ENCODE data around the gene RFC2.
"Not testable (repeated sequence)": the region's sequence is repeated elsewhere in the genome, so short reads cannot be mapped to it uniquely, and the experiment has no call there.

The RFC2 gene

GRCh38 chr7:74252893-74253292 is 1.3 kb downstream of the RFC2 start:
- no peak for DNase-seq (ENCODE audit: low spot score)

DNA sequence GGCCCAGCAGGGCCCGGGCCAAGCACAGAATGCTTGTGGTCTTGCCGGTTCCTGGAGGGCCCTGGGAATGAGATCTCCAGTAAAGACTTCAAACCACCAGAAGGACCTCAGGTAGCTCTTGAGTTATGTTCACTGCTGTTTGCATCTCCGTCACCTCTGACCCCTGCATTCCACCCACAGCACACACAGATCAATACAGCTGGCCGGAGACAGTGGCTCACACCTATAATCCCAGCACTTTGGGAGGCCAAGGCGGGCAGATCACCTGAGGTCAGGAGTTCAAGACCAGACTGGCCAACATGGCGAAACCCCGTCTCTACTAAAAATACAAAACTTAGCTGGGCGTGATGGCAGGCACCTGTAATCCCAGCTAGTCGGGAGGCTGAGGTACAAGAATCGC is 5.1 kb downstream of the RFC2 start:
- DNase-seq (ENCODE audit: low spot score), result not testable (repeated sequence)

GRCh38 chr7:74248156-74248555 is 6.0 kb downstream of the RFC2 start:
- no peak for DNase-seq (ENCODE audit: low spot score)

- DNase-seq (ENCODE audit: low spot score), result no peak
These were observed 7.7 kb downstream of the RFC2 start for GRCh38 chr7:74246497-74246896.

GRCh38 chr7:74242122-74242443 is 12.1 kb downstream of the RFC2 start:
- no peak for DNase-seq (ENCODE audit: low spot score)

- DNase-seq (ENCODE audit: low spot score), result no peak
These were observed 13.7 kb downstream of the RFC2 start for GRCh38 chr7:74240482-74240881.

GRCh38 chr7:74236284-74236683 is 17.9 kb downstream of the RFC2 start:
- DNase-seq (ENCODE audit: low spot score), result no peak

- no peak for DNase-seq (ENCODE audit: low spot score)
These were observed 18.5 kb downstream of the RFC2 start for GRCh38 chr7:74235518-74236268.

DNA sequence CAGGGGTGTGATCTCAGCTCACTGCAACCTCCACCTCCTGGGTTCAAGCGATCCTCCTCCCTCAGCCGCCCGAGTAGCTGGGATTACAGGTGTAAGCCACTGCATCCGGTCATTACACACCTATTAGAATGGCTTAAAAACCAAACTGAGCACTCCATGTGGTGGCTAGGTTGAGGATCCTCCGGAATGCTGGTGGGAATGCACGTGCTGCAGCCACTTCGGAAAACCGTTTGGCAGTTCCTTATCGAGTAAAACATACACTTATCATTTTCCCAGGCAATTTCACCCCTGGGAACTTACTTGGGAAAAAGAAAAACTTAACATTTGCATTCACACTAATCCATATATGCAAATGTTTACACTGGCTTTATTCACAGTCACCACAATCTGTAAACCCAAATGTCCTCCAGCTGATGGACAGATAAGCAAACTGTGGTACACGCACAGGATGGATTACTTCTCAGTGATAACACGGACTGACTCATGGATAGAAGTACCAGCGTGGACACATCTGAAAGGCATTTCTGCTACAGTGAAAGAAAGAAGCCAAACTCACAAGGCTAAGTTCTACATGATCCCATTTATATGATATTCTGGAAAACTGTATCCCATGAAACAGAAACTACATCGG is 20.4 kb downstream of the RFC2 start:
- no peak for DNase-seq (ENCODE audit: low spot score)

GRCh38 chr7:74231232-74231590 is 23.0 kb downstream of the RFC2 start:
- no peak for DNase-seq (ENCODE audit: low spot score)

DNA sequence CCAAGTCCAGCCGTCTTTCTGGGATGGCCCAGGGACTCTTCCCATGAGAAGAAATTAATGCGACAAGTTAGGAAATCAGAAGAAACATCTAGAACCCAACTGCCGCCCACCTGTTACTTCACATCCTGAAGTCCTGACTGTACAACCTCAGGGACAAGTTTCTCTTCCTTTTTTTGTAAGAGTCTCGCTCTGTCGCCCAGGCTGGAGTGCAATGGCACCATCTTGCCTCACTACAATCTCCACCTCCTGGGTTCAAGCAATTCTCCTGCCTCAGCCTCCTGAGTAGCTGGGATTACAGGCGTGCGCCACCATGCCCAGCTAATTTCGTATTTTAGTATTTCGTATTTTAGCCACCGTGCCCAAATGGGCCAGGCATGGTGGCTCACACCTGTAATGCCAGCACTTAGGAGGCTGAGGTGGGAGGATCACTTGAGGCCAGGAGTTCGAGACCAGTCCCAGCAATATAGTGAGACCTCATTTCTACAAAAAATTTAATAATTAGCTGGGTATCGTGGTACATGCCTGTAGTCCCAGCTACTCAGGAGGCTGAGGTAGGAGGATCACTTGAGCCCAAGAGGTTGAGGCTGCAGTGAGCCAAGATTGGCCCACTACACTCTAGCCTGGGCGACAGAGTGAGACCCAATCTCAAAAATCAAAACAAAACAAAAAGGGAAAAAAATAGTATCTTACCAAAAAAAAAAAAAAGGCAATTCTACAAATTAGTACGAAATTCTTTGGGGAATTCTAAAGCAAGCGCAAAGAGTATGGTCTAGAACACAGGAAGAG is 23.6 kb downstream of the RFC2 start:
- no peak for DNase-seq (ENCODE audit: low spot score)

- no peak for DNase-seq (ENCODE audit: low spot score)
These were observed 25.0 kb downstream of the RFC2 start for GRCh38 chr7:74228951-74229900.

DNA sequence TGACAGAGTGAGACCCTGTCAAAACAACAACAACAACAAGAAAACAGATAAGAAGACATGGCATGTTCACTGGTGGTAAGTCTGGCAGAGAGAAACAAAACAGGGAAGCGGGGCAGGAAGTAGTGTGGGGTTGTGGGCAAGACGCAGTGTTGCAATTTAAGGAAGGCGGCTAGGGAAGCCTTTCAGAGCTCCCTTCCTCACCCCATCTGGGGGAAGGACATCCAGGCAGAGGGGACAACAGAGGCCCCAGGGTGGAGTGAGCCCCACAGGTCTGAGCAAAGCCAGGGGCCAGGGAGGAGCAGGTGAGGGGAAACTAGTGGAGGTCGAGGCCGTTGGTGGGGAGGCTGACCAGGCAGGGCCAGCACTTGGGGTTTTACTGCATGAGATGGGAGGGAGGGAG is 27.6 kb downstream of the RFC2 start:
- no peak for DNase-seq (ENCODE audit: low spot score)

GRCh38 chr7:74225400-74225799 is 28.8 kb downstream of the RFC2 start:
- no peak for DNase-seq (ENCODE audit: low spot score)

- not testable (repeated sequence) for DNase-seq (ENCODE audit: low spot score)
These were observed 29.3 kb downstream of the RFC2 start for GRCh38 chr7:74224907-74225306.

DNA sequence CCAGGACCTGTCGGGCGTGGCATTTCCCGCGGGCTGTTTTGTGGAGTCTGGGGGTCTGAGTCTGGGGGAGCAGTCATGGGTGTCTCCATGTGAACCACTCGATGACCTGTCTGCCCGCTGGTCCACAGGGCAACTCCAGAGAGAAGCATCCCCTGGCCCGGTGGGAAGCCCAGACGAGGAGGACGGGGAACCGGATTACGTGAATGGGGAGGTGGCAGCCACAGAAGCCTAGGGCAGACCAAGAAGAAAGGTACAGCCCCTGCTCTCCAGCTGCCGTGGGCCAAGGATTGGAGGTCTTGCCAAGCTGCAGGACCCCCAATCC is 29.7 kb downstream of the RFC2 start:
- DNase-seq (ENCODE audit: low spot score), result no peak

GRCh38 chr7:74223711-74224510 is 30.3 kb downstream of the RFC2 start:
- no peak for DNase-seq (ENCODE audit: low spot score)

DNA sequence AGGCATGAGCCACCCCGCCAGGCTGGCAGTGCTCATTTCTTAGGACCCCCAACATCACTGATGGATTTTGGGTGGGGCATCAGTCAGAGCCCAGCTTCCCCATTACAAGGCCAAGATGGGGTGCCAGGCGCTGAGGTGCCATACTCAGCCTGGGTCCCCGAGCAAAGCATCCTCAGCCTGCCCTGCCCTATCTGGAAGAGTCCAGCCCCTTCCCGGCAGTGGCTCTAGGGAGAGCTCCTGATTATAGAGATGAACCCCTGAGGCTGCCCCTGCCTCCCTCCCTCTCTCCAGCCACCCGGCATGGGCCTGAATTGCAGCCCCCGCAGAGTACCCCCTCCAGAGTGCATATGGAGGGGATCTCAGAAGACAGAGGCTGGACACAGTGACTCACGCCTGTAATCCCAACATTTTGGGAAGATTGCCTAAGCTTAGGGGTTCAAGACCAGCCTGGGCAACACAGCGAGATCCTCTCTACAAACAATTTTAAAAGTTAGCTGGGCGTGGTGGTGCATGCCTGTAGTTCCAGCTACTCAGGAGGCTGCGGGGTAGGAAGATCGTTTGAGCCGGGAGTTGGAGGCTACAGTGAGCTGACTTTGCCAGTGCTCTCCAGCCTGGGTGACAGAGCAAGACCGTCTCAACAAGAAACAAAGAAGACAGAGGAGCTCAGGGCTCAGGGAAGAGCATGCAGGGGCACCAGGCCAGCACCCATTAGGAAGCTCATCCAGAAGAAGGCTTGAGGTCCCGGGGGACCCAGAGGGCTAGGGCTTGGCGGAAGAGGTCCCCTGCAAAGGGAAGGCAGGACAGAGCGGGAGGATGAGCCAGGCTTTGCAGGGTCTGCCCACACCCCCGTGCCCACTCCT is 31.1 kb downstream of the RFC2 start:
- no peak for DNase-seq (ENCODE audit: low spot score)

GRCh38 chr7:74221713-74222112 is 32.5 kb downstream of the RFC2 start:
- DNase-seq (ENCODE audit: low spot score), result no peak

DNA sequence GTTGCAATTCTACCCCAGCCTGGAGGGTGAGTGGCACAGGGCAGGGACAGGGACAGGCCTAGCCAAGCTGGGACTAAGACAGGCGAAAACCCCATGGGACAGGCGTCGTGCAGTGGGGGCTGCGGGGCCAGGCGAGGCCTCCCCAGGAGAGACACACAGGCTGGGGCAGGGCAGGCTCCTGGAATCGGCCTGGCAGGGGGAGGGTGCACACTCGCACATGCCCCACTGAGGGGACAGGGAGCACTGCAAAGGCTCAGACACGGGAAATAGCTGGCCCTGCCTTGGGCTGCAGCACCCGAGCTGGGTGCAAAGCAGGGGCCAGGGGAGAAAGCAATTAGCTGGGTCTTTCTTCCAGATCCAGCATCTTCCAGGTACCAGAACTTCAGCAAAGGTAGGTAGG is 34.0 kb downstream of the RFC2 start:
- no peak for DNase-seq (ENCODE audit: low spot score)

Data from SK-N-DZ (cell line).